Mesenchymal stem cell (in vitro differentiated cells and primary cell): ENCODE results near the gene C10orf90.
A peak's percentile ranks its signal among the peaks of the same experiment; 100 is the strongest.

Experiments used
- DNase-seq: peaks from one replicate; pipeline ENCODE4 v3.0.0-alpha.2; 2013
- H2AFZ ChIP-seq: one replicate; pipeline ENCODE4 v1.6.1; 2013; ENCODE audit warnings: low read depth, mild to moderate bottlenecking, control low read depth, inconsistent platforms, low read length, moderate library complexity
- H2AK5ac ChIP-seq: 2 replicates; pipeline ENCODE4 v1.6.1; 2013; ENCODE audit warnings: low read length, moderate library complexity, mild to moderate bottlenecking, inconsistent platforms; ENCODE audit not compliant: severe bottlenecking
- H2BK120ac ChIP-seq: one replicate; pipeline ENCODE4 v1.6.1; 2013; ENCODE audit warnings: low read depth, mild to moderate bottlenecking, inconsistent platforms, low read length, moderate library complexity
- H2BK12ac ChIP-seq, 2 experiments: one replicate each; pipeline ENCODE4 v1.6.1; 2013; ENCODE audit warnings: inconsistent platforms in 2 of 2, low read length in 2 of 2, mild to moderate bottlenecking in 2 of 2, moderate library complexity in 2 of 2, control low read depth in 1 of 2
- H2BK15ac ChIP-seq: one replicate; pipeline ENCODE4 v1.6.1; 2013; ENCODE audit warnings: mild to moderate bottlenecking, low read depth, inconsistent platforms; ENCODE audit not compliant: poor library complexity, severe bottlenecking
- H2BK5ac ChIP-seq: 2 replicates; pipeline ENCODE4 v1.6.1; 2013; ENCODE audit warnings: low read depth, mild to moderate bottlenecking, low read length, control low read depth, inconsistent platforms; ENCODE audit not compliant: poor library complexity, severe bottlenecking
- H3K14ac ChIP-seq, 2 experiments: one replicate each; pipeline ENCODE4 v1.6.1; 2013; ENCODE audit warnings: inconsistent platforms in 2 of 2, low read length in 2 of 2, control low read depth in 1 of 2, mild to moderate bottlenecking in 1 of 2, moderate library complexity in 1 of 2
- H3K18ac ChIP-seq, 2 experiments: one replicate each; pipeline ENCODE4 v1.6.1; 2013; ENCODE audit warnings: inconsistent platforms in 2 of 2, low read length in 2 of 2, control low read depth in 1 of 2, low read depth in 1 of 2, mild to moderate bottlenecking in 1 of 2
- H3K23ac ChIP-seq, 2 experiments: one replicate each; pipeline ENCODE4 v1.6.1; 2013; ENCODE audit warnings: inconsistent platforms in 2 of 2, low read length in 2 of 2, mild to moderate bottlenecking in 2 of 2, moderate library complexity in 2 of 2, control low read depth in 1 of 2
- H3K27ac ChIP-seq: 2 replicates; pipeline ENCODE4 v1.5.1; 2013; ENCODE audit warnings: mild to moderate bottlenecking, moderate library complexity, low read length, control low read depth, inconsistent platforms; ENCODE audit not compliant: poor library complexity, severe bottlenecking
- H3K27me3 ChIP-seq, 2 experiments: 2 replicates each; pipeline versions ENCODE4 v1.6.1 to v1.7.0; 2013; ENCODE audit warnings: low read length in 2 of 2, mild to moderate bottlenecking in 2 of 2, moderate library complexity in 2 of 2, control low read depth in 1 of 2, inconsistent platforms in 1 of 2; ENCODE audit not compliant: control insufficient read depth in 1 of 2, insufficient read depth in 1 of 2
- H3K36me3 ChIP-seq, 2 experiments: 2 replicates each; pipeline versions ENCODE4 v1.6.1 to v1.7.0; 2013; ENCODE audit warnings: low read length in 2 of 2, control low read depth in 1 of 2, inconsistent platforms in 1 of 2, low read depth in 1 of 2, mild to moderate bottlenecking in 1 of 2; ENCODE audit not compliant: insufficient read depth in 2 of 2, control insufficient read depth in 1 of 2
- H3K4ac ChIP-seq, 2 experiments: one replicate each; pipeline ENCODE4 v1.6.1; 2013; ENCODE audit warnings: inconsistent platforms in 2 of 2, low read length in 2 of 2, mild to moderate bottlenecking in 2 of 2, moderate library complexity in 2 of 2, control low read depth in 1 of 2, low read depth in 1 of 2
- H3K4me1 ChIP-seq: 2 replicates; pipeline ENCODE4 v1.6.1; 2013; ENCODE audit warnings: low read depth, low read length, control low read depth; ENCODE audit not compliant: control insufficient read depth, insufficient read depth
- H3K4me2 ChIP-seq: 2 replicates; pipeline ENCODE4 v1.6.1; 2013; ENCODE audit warnings: low read length, mild to moderate bottlenecking, inconsistent platforms; ENCODE audit not compliant: poor library complexity, severe bottlenecking
- H3K4me3 ChIP-seq, 2 experiments: 2 replicates each; pipeline versions ENCODE4 v1.5.1 to v1.7.0; 2013; ENCODE audit warnings: low read length in 2 of 2, mild to moderate bottlenecking in 2 of 2, control low read depth in 1 of 2, low read depth in 1 of 2; ENCODE audit not compliant: insufficient read depth in 1 of 2
- H3K79me1 ChIP-seq: replicated peaks from 2 replicates; pipeline ENCODE4 v1.6.1; 2013; ENCODE audit warnings: mild to moderate bottlenecking, control low read depth, low read length, inconsistent platforms; ENCODE audit not compliant: poor library complexity, severe bottlenecking
- H3K9ac ChIP-seq: 2 replicates; pipeline ENCODE4 v1.7.0; 2013; ENCODE audit warnings: mild to moderate bottlenecking, low read length, moderate library complexity
- H3K9me3 ChIP-seq: 2 replicates; pipeline ENCODE4 v1.7.0; 2013; ENCODE audit warnings: mild to moderate bottlenecking, low read length; ENCODE audit not compliant: control insufficient read depth
- H4K8ac ChIP-seq: one replicate; pipeline ENCODE4 v1.6.1; 2013; ENCODE audit warnings: inconsistent platforms, mild to moderate bottlenecking, low read length, moderate library complexity
- H4K91ac ChIP-seq: one replicate; pipeline ENCODE4 v1.6.1; 2013; ENCODE audit warnings: mild to moderate bottlenecking, low read length, inconsistent platforms
- WGBS: methylation state at CpG from one replicate; pipeline ENCODE4 v1.1.7; 2013; ENCODE audit warnings: mixed read lengths; 5-methylcytosine and 5-hydroxymethylcytosine counted together

C10orf90 gene

DNA sequence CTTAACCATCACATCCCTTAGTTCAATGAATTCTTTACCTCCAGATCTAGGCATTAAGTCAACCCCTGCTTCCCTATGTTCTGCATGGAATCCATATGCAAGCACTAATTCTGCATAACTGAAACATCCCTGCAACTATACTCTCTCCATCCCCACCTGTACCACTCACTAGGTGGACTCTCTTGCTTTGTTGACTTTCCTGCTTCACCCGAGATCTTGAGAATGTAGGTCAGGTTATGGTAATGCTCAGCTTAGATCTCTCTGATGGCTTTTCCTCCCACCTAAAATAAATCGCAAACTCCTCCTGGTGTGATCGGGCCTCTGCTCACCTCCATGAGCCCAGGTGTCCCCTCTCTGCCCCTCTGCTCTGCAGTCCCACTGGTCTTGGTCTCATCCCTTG lies 189.8 kb downstream of the C10orf90 start:
- no peaks in the 10 kb centered on the region for H3K9me3 ChIP-seq
- no peak overlapping the region for H3K9ac ChIP-seq
- H3K27me3 ChIP-seq, result no peaks in the 10 kb centered on the region
- H4K8ac ChIP-seq, result no peak overlapping the region
- H3K4ac ChIP-seq, result no peak overlapping the region
- H3K18ac ChIP-seq, result no peak overlapping the region
- H2AFZ ChIP-seq, result no peak overlapping the region
- no peak overlapping the region for H3K23ac ChIP-seq
- DNase-seq, result no peak
- H2AK5ac ChIP-seq, result no peak overlapping the region
- H3K4me2 ChIP-seq, result no peak overlapping the region
- no peak overlapping the region for H2BK12ac ChIP-seq
- no peak overlapping the region for H4K91ac ChIP-seq
- no peak overlapping the region for H3K4me3 ChIP-seq
- 90% methylated on average over 3 of the region's 3 CpGs for WGBS
- no peak overlapping the region for H3K27ac ChIP-seq
- no peak overlapping the region for H2BK15ac ChIP-seq
- H2BK5ac ChIP-seq, result no peak overlapping the region
- H3K4me1 ChIP-seq, result peaks cover 4% of the 10 kb centered on the region
- no peak overlapping the region for H3K14ac ChIP-seq
- H2BK120ac ChIP-seq, result no peak overlapping the region
- H3K36me3 ChIP-seq, result no peaks in the 10 kb centered on the region
- no peaks in the 10 kb centered on the region for H3K79me1 ChIP-seq

DNA sequence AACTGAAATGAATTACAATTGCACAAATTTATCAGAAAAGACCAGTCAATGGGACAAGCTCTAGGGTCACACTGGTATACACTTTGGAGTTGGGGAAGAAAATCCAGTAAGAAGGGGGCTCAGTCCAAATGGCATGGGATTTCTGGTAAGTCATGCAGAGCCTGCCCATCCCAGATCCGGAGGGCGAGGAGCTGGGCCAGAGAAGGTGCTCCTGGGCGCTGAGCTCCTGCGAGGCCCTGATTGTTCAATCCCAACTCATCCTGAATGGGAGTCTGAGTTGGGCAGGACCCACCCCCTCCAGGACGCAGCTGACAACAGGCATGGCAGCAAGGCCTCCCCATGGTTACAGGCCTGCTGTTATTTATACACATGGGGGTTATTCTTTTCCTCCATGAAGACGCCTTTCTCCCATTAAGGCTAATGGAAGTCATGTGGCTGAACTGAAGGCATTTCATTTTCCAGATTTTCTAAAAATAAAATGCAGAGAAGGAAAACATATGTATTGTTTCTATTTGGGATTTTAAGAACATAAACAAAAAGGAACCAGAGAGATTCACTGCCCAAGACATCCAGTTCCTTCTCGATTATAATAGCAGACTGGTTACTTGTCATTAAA lies 191.1 kb downstream of the C10orf90 start:
- no peaks in the 10 kb centered on the region for H3K27me3 ChIP-seq
- H3K9me3 ChIP-seq, result no peaks in the 10 kb centered on the region
- H2AK5ac ChIP-seq, result no peak overlapping the region
- no peak overlapping the region for H2BK12ac ChIP-seq
- no peak overlapping the region for H3K23ac ChIP-seq
- no peak overlapping the region for H3K4me2 ChIP-seq
- H2BK15ac ChIP-seq, result no peak overlapping the region
- H3K14ac ChIP-seq, result no peak overlapping the region
- no peak overlapping the region for H3K4me3 ChIP-seq
- no peaks in the 10 kb centered on the region for H3K79me1 ChIP-seq
- H2BK5ac ChIP-seq, result no peak overlapping the region
- no peak overlapping the region for H3K4ac ChIP-seq
- peaks cover 4% of the 10 kb centered on the region for H3K4me1 ChIP-seq
- no peak overlapping the region for H3K18ac ChIP-seq
- H4K8ac ChIP-seq, result no peak overlapping the region
- no peak overlapping the region for H2AFZ ChIP-seq
- no peak overlapping the region for H3K9ac ChIP-seq
- no peak for DNase-seq
- no peak overlapping the region for H2BK120ac ChIP-seq
- no peak overlapping the region for H3K27ac ChIP-seq
- no peaks in the 10 kb centered on the region for H3K36me3 ChIP-seq
- 96% methylated on average over 6 of the region's 7 CpGs for whole genome bisulfite sequencing
- H4K91ac ChIP-seq, result no peak overlapping the region

DNA sequence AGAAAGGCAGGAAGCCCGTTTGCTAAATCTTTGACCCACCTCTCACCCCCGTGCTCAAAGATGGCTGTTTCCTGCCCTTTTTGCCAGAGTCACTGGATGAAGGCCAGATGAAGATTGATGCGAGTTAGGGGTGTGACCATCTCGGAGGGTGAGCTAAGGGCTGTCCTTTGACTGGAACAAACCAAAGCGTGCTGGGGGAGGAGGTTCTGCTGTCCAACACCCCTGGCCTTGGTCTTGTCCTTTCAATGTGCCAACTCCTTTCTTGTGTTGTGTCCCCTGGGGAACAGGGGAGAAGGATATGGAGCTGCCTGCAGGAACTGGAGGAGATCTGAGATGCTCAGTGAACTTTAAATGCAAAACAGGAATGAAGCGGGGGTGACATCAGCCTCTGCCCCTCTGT lies 191.9 kb downstream of the C10orf90 start:
- no peak for DNase-seq
- WGBS, result 82% methylated on average over 6 of the region's 6 CpGs

DNA sequence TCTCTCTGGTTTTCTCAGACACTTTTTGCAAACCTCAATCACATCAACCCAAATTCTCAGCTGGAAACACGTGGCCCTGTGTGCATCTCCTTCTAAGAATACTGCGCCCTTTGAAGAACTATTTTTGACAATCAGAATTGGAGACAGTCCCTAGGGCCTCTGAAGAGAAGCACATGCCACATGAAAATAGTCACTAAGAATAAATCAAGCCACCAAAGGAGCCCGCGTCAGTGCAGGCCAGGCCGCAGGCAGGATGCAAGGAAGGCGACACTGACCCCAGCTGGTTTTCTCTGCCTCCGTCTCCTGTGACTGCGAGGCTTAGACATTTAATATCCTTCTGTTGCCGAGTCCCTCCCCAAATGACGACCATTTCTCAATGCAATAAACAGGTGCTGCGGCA lies 194.2 kb downstream of the C10orf90 start:
- H3K4me3 ChIP-seq, result no peak overlapping the region
- WGBS, result 39% methylated on average over 11 of the region's 11 CpGs
- no peak overlapping the region for H2BK15ac ChIP-seq
- no peak overlapping the region for H2BK12ac ChIP-seq
- H3K27ac ChIP-seq, result no peak overlapping the region
- H3K4me2 ChIP-seq, result no peak overlapping the region
- H2BK5ac ChIP-seq, result no peak overlapping the region
- no peak overlapping the region for H3K9ac ChIP-seq
- H3K18ac ChIP-seq, result no peak overlapping the region
- peak; percentile 58 for DNase-seq
- H4K8ac ChIP-seq, result no peak overlapping the region
- no peak overlapping the region for H3K14ac ChIP-seq
- no peak overlapping the region for H2BK120ac ChIP-seq
- no peak overlapping the region for H4K91ac ChIP-seq
- no peak overlapping the region for H3K4ac ChIP-seq
- H3K27me3 ChIP-seq, result no peaks in the 10 kb centered on the region
- H3K79me1 ChIP-seq, result no peaks in the 10 kb centered on the region
- H3K36me3 ChIP-seq, result no peaks in the 10 kb centered on the region
- H3K4me1 ChIP-seq, result peaks cover 4% of the 10 kb centered on the region
- no peak overlapping the region for H2AK5ac ChIP-seq
- no peak overlapping the region for H2AFZ ChIP-seq
- H3K23ac ChIP-seq, result no peak overlapping the region
- H3K9me3 ChIP-seq, result no peaks in the 10 kb centered on the region

More for the DNA sequence above, 191.9 kb downstream of the C10orf90 start:
- H4K8ac ChIP-seq, result no peak overlapping the region
- no peak overlapping the region for H4K91ac ChIP-seq
- H2BK5ac ChIP-seq, result no peak overlapping the region
- no peaks in the 10 kb centered on the region for H3K36me3 ChIP-seq
- no peak overlapping the region for H3K4me3 ChIP-seq
- H2BK120ac ChIP-seq, result no peak overlapping the region
- H3K79me1 ChIP-seq, result no peaks in the 10 kb centered on the region
- H3K23ac ChIP-seq, result no peak overlapping the region
- no peak overlapping the region for H2BK12ac ChIP-seq
- H3K27me3 ChIP-seq, result no peaks in the 10 kb centered on the region
- H3K9me3 ChIP-seq, result no peaks in the 10 kb centered on the region
- H3K18ac ChIP-seq, result peak overlapping the region in 1 of 2 experiments; percentile 29
- no peak overlapping the region for H3K4me2 ChIP-seq
- H2AFZ ChIP-seq, result no peak overlapping the region
- H3K9ac ChIP-seq, result no peak overlapping the region
- no peak overlapping the region for H3K27ac ChIP-seq
- H2BK15ac ChIP-seq, result no peak overlapping the region
- no peak overlapping the region for H3K4ac ChIP-seq
- peaks cover 4% of the 10 kb centered on the region for H3K4me1 ChIP-seq
- H2AK5ac ChIP-seq, result no peak overlapping the region
- H3K14ac ChIP-seq, result no peak overlapping the region
